ENCODE measurements around the gene HK1.

HK1 gene

GRCh38 chr10:69349542-69349888, 71.2 kb downstream of the HK1 start:
- POLR2A ChIA-PET = no interaction called here
- no peaks in the 10 kb centered on the region for H3K9me3 ChIP-seq (ENCODE audit: control extremely low read depth in 1 of 5, control insufficient read depth in 4 of 5, insufficient read depth in 2 of 5, low read depth in 1 of 5, low read length in 4 of 5)
- CTCF ChIA-PET = interaction anchor here (0.8 to 1.6 kb wide), 5 partner anchors 13 to 111 kb away, joined by 3 read pairs; no protein-coding TSS in a partner anchor
- no peak overlapping the region for H3K4me3 ChIP-seq (ENCODE audit: control insufficient read depth in 1 of 7, extremely low read depth in 1 of 7, insufficient read depth in 4 of 7, low read depth in 2 of 7, low read length in 6 of 7)
- H3K36me3 ChIP-seq (ENCODE audit: control insufficient read depth in 4 of 4, insufficient read depth in 4 of 4, low read length in 3 of 4) = peaks cover 2 to 23% (median 16%) of the 10 kb centered on the region in 4 experiments
- DNase-seq = no peak
- H3K4me1 ChIP-seq (ENCODE audit: control extremely low read depth in 1 of 4, control insufficient read depth in 4 of 4, insufficient read depth in 4 of 4, low read length in 3 of 4) = peaks cover 10 to 30% (median 16%) of the 10 kb centered on the region in 4 experiments
- no peaks in the 10 kb centered on the region for H3K27me3 ChIP-seq (replicated peaks in 2 of 5; ENCODE audit: control insufficient read depth in 4 of 5, insufficient read depth in 5 of 5, low read length in 4 of 5)
- 90% methylated on average over 3 of the region's 3 CpGs for WGBS (ENCODE audit: insufficient coverage)
- no peak overlapping the region for H3K27ac ChIP-seq (ENCODE audit: insufficient read depth in 1 of 2, low read depth in 1 of 2, low read length in 2 of 2, poor library complexity in 1 of 2, severe bottlenecking in 2 of 2)

DNA sequence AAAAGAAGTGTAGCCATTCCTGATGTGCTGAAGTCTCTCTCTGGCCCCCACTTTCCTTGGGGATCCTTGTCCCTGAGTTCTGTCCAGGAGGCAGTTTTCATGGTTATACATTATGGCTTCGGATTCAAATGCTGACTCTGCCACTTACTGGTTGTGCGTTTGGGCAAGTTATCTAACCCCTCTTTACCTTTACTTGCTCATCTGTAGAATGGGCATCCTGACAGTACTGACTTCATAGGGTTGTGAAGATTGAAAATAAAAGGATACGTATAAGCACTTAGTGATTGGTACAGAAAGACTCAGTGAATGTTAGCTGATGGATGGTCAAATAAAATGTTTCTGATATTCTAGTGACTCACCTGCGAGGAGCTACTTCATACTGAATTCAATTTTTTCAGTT, 73.3 kb downstream of the HK1 start:
- H3K27me3 ChIP-seq (replicated peaks in 2 of 5; ENCODE audit: control insufficient read depth in 4 of 5, insufficient read depth in 5 of 5, low read length in 4 of 5) = no peaks in the 10 kb centered on the region
- POLR2A ChIA-PET = no interaction called here
- 100% methylated on average over 1 of the region's 4 CpGs for WGBS (ENCODE audit: insufficient coverage)
- H3K9me3 ChIP-seq (ENCODE audit: control extremely low read depth in 1 of 5, control insufficient read depth in 4 of 5, insufficient read depth in 2 of 5, low read depth in 1 of 5, low read length in 4 of 5) = no peaks in the 10 kb centered on the region
- H3K4me3 ChIP-seq (ENCODE audit: control insufficient read depth in 1 of 7, extremely low read depth in 1 of 7, insufficient read depth in 4 of 7, low read depth in 2 of 7, low read length in 6 of 7) = no peak overlapping the region
- no peak overlapping the region for H3K27ac ChIP-seq (ENCODE audit: insufficient read depth in 1 of 2, low read depth in 1 of 2, low read length in 2 of 2, poor library complexity in 1 of 2, severe bottlenecking in 2 of 2)
- DNase-seq = no peak
- H3K36me3 ChIP-seq (ENCODE audit: control insufficient read depth in 4 of 4, insufficient read depth in 4 of 4, low read length in 3 of 4) = peaks cover 2 to 15% (median 7%) of the 10 kb centered on the region in 4 experiments
- H3K4me1 ChIP-seq (ENCODE audit: control extremely low read depth in 1 of 4, control insufficient read depth in 4 of 4, insufficient read depth in 4 of 4, low read length in 3 of 4) = peaks cover 4 to 18% (median 9%) of the 10 kb centered on the region in 4 experiments
- CTCF ChIA-PET = interaction anchor here (0.9 kb wide), 1 partner anchor 10 kb away, joined by 3 read pairs; no protein-coding TSS in a partner anchor

GRCh38 chr10:69352569-69353264, 74.4 kb downstream of the HK1 start:
- H3K36me3 ChIP-seq (ENCODE audit: control insufficient read depth in 4 of 4, insufficient read depth in 4 of 4, low read length in 3 of 4) = peaks cover 0 to 15% (median 5%) of the 10 kb centered on the region in 4 experiments
- H3K9me3 ChIP-seq (ENCODE audit: control extremely low read depth in 1 of 5, control insufficient read depth in 4 of 5, insufficient read depth in 2 of 5, low read depth in 1 of 5, low read length in 4 of 5) = no peaks in the 10 kb centered on the region
- POLR2A ChIA-PET = interaction anchor here (0.6 kb wide), 1 partner anchor 247 kb away, joined by 3 read pairs; no protein-coding TSS in a partner anchor
- H3K27me3 ChIP-seq (replicated peaks in 2 of 5; ENCODE audit: control insufficient read depth in 4 of 5, insufficient read depth in 5 of 5, low read length in 4 of 5) = no peaks in the 10 kb centered on the region
- WGBS (ENCODE audit: insufficient coverage) = 100% methylated on average over 3 of the region's 4 CpGs
- H3K4me3 ChIP-seq (ENCODE audit: control insufficient read depth in 1 of 7, extremely low read depth in 1 of 7, insufficient read depth in 4 of 7, low read depth in 2 of 7, low read length in 6 of 7) = no peak overlapping the region
- peaks cover 4 to 18% (median 9%) of the 10 kb centered on the region in 4 experiments for H3K4me1 ChIP-seq (ENCODE audit: control extremely low read depth in 1 of 4, control insufficient read depth in 4 of 4, insufficient read depth in 4 of 4, low read length in 3 of 4)
- H3K27ac ChIP-seq (ENCODE audit: insufficient read depth in 1 of 2, low read depth in 1 of 2, low read length in 2 of 2, poor library complexity in 1 of 2, severe bottlenecking in 2 of 2) = no peak overlapping the region
- CTCF ChIA-PET = interaction anchor here (1.1 to 1.9 kb wide), 3 partner anchors 11 to 32 kb away, joined by 3 to 11 read pairs (median 3); no protein-coding TSS in a partner anchor
- DNase-seq = no peak

DNA sequence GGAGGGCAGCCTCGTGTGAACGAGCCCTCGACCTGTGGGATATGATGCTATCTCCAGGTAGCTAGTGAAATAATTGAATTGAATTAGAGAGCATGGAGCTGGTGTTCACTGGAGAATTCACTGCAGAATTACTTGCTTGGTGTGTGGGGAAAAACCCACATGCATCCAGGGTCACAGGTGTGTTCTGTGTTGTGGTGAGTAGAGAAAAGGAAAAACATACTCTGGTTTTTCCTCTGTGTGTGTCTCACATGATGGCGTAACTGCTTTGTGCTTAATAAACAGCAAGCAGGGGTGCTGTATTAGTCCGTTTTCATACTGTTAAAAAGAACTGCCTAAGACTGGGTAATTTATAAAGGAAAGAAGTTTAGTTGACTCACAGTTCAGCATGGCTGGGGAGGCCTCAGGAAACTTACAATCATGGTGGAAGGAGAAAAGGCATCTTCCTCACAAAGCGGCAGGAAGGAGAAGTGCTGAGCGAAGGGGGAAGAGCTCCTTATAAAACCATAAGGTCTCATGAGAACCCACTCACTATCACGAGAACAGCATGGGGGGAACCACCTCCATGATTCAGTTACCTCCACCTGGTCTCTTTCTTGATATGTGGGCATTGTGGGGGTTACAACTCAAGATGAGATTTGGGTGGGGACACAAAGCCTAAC, 75.8 kb downstream of the HK1 start:
- ChIA-PET CTCF (interaction anchor here (1.1 to 2.2 kb wide), 4 partner anchors 9 to 33 kb away, joined by 3 to 11 read pairs (median 4); no protein-coding TSS in a partner anchor), POLR2A (no interaction called here)
- no peak for DNase-seq
- H3K27ac ChIP-seq (ENCODE audit: insufficient read depth in 1 of 2, low read depth in 1 of 2, low read length in 2 of 2, poor library complexity in 1 of 2, severe bottlenecking in 2 of 2) = no peak overlapping the region
- peaks cover 0 to 15% (median 4%) of the 10 kb centered on the region in 4 experiments for H3K36me3 ChIP-seq (ENCODE audit: control insufficient read depth in 4 of 4, insufficient read depth in 4 of 4, low read length in 3 of 4)
- H3K9me3 ChIP-seq (ENCODE audit: control extremely low read depth in 1 of 5, control insufficient read depth in 4 of 5, insufficient read depth in 2 of 5, low read depth in 1 of 5, low read length in 4 of 5) = no peaks in the 10 kb centered on the region
- H3K4me1 ChIP-seq (ENCODE audit: control extremely low read depth in 1 of 4, control insufficient read depth in 4 of 4, insufficient read depth in 4 of 4, low read length in 3 of 4) = peaks cover under 1 to 15% (median 5%) of the 10 kb centered on the region in 4 experiments
- no peaks in the 10 kb centered on the region for H3K27me3 ChIP-seq (replicated peaks in 2 of 5; ENCODE audit: control insufficient read depth in 4 of 5, insufficient read depth in 5 of 5, low read length in 4 of 5)
- no peak overlapping the region for H3K4me3 ChIP-seq (ENCODE audit: control insufficient read depth in 1 of 7, extremely low read depth in 1 of 7, insufficient read depth in 4 of 7, low read depth in 2 of 7, low read length in 6 of 7)
- 83% methylated on average over 5 of the region's 8 CpGs for WGBS (ENCODE audit: insufficient coverage)

- POLR2A ChIA-PET = no interaction called here
Observed at GRCh38 chr10:69356187-69356586, 77.9 kb downstream of the HK1 start.

GRCh38 chr10:69358148-69358795, 80.0 kb downstream of the HK1 start:
- ChIA-PET CTCF (no interaction called here), POLR2A (no interaction called here)
- H3K27ac ChIP-seq (ENCODE audit: insufficient read depth in 1 of 2, low read depth in 1 of 2, low read length in 2 of 2, poor library complexity in 1 of 2, severe bottlenecking in 2 of 2) = no peak overlapping the region
- no peaks in the 10 kb centered on the region for H3K27me3 ChIP-seq (replicated peaks in 2 of 5; ENCODE audit: control insufficient read depth in 4 of 5, insufficient read depth in 5 of 5, low read length in 4 of 5)
- H3K4me3 ChIP-seq (ENCODE audit: control insufficient read depth in 1 of 7, extremely low read depth in 1 of 7, insufficient read depth in 4 of 7, low read depth in 2 of 7, low read length in 6 of 7) = no peak overlapping the region
- H3K9me3 ChIP-seq (ENCODE audit: control extremely low read depth in 1 of 5, control insufficient read depth in 4 of 5, insufficient read depth in 2 of 5, low read depth in 1 of 5, low read length in 4 of 5) = no peaks in the 10 kb centered on the region
- no peak for DNase-seq
- WGBS (ENCODE audit: insufficient coverage) = 98% methylated on average over 12 of the region's 12 CpGs
- peaks cover 0 to 22% (median 16%) of the 10 kb centered on the region in 4 experiments for H3K36me3 ChIP-seq (ENCODE audit: control insufficient read depth in 4 of 4, insufficient read depth in 4 of 4, low read length in 3 of 4)
- peaks cover 6 to 27% (median 11%) of the 10 kb centered on the region in 4 experiments for H3K4me1 ChIP-seq (ENCODE audit: control extremely low read depth in 1 of 4, control insufficient read depth in 4 of 4, insufficient read depth in 4 of 4, low read length in 3 of 4)

More at GRCh38 chr10:69356187-69356586, 77.9 kb downstream of the HK1 start:
- DNase-seq = no peak
- H3K27me3 ChIP-seq (replicated peaks in 2 of 5; ENCODE audit: control insufficient read depth in 4 of 5, insufficient read depth in 5 of 5, low read length in 4 of 5) = no peaks in the 10 kb centered on the region
- H3K4me1 ChIP-seq (ENCODE audit: control extremely low read depth in 1 of 4, control insufficient read depth in 4 of 4, insufficient read depth in 4 of 4, low read length in 3 of 4) = peaks cover 6 to 27% (median 11%) of the 10 kb centered on the region in 4 experiments
- no peak overlapping the region for H3K27ac ChIP-seq (ENCODE audit: insufficient read depth in 1 of 2, low read depth in 1 of 2, low read length in 2 of 2, poor library complexity in 1 of 2, severe bottlenecking in 2 of 2)
- CTCF ChIA-PET = interaction anchor here (0.7 to 2.2 kb wide), 4 partner anchors 8 to 47 kb away, joined by 3 to 6 read pairs (median 3); no protein-coding TSS in a partner anchor
- H3K4me3 ChIP-seq (ENCODE audit: control insufficient read depth in 1 of 7, extremely low read depth in 1 of 7, insufficient read depth in 4 of 7, low read depth in 2 of 7, low read length in 6 of 7) = no peak overlapping the region
- peaks cover 0 to 15% (median 12%) of the 10 kb centered on the region in 4 experiments for H3K36me3 ChIP-seq (ENCODE audit: control insufficient read depth in 4 of 4, insufficient read depth in 4 of 4, low read length in 3 of 4)
- WGBS (ENCODE audit: insufficient coverage) = 92% methylated on average over 2 of the region's 2 CpGs
- no peaks in the 10 kb centered on the region for H3K9me3 ChIP-seq (ENCODE audit: control extremely low read depth in 1 of 5, control insufficient read depth in 4 of 5, insufficient read depth in 2 of 5, low read depth in 1 of 5, low read length in 4 of 5)

Measured in common myeloid progenitor, CD34-positive (primary cell).